Measurements from ENCODE around the gene PCDHA6. TPM values are rescaled to one million over a fixed set of nuclear protein-coding genes. Genes with fewer than 3 reads are reported as not detected.

The PCDHA6 gene
- total and polyA plus RNA-seq, 12 donors: 0.14 to 0.31 (median 0.18) TPM; not detected in 9

DNA sequence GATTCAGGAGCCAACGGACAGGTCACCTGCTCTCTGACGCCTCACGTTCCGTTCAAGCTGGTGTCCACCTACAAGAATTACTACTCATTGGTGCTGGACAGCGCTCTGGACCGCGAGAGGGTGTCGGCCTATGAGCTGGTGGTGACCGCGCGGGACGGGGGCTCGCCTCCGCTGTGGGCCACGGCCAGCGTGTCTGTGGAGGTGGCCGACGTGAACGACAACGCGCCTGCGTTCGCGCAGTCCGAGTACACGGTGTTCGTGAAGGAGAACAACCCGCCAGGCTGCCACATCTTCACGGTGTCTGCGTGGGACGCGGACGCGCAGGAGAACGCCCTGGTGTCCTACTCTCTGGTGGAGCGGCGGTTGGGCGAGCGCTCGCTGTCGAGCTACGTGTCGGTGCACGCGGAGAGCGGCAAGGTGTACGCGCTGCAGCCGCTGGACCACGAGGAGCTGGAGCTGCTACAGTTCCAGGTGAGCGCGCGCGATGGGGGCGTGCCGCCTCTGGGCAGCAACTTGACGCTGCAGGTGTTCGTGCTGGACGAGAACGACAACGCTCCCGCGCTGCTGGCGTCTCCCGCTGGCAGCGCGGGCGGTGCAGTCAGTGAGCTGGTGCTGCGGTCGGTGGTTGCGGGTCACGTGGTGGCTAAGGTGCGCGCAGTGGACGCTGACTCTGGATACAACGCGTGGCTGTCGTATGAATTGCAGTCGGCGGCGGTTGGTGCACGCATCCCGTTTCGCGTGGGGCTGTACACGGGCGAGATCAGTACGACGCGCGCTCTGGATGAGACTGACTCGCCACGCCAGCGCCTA lies 29.6 kb downstream of the PCDHA6 start:
- DNase-seq (no peak), ATAC-seq (no peak)
- intact Hi-C loops (cut with DNase I): no loop called here
- Histone ChIP-seq H3K4me1 (no peaks in the 10 kb centered on the region), H3K9me3 (peaks cover 0 to 56% (median 18%) of the 10 kb centered on the region in 11 donors), H3K36me3 (no peaks in the 10 kb centered on the region), H3K27me3 (peaks cover 0 to 94% (median 39%) of the 10 kb centered on the region in 7 donors), H3K4me3 (no peak overlapping the region), H3K27ac (no peak overlapping the region)
- TF ChIP-seq CTCF (IDR thresholded peaks at IDR 0.05): no peak
- WGBS, 2 donors: 39 to 60% methylated on average over 36 to 94 of the region's 94 CpGs

- Histone ChIP-seq H3K9me3 (peaks cover 0 to 62% (median 18%) of the 10 kb centered on the region in 11 donors), H3K4me3 (no peak overlapping the region), H3K27ac (no peak overlapping the region), H3K4me1 (no peaks in the 10 kb centered on the region), H3K36me3 (no peaks in the 10 kb centered on the region), H3K27me3 (peaks cover 0 to 94% (median 44%) of the 10 kb centered on the region in 7 donors)
- DNase-seq (no peak), ATAC-seq (no peak)
- intact Hi-C loops (cut with DNase I): no loop called here
- 46 to 47% methylated on average over 18 to 22 of the region's 22 CpGs for WGBS, 2 donors
- no peak for TF ChIP-seq CTCF (IDR thresholded peaks at IDR 0.05)
Observed at GRCh38 chr5:140857987-140858240, 30.2 kb downstream of the PCDHA6 start.

DNA sequence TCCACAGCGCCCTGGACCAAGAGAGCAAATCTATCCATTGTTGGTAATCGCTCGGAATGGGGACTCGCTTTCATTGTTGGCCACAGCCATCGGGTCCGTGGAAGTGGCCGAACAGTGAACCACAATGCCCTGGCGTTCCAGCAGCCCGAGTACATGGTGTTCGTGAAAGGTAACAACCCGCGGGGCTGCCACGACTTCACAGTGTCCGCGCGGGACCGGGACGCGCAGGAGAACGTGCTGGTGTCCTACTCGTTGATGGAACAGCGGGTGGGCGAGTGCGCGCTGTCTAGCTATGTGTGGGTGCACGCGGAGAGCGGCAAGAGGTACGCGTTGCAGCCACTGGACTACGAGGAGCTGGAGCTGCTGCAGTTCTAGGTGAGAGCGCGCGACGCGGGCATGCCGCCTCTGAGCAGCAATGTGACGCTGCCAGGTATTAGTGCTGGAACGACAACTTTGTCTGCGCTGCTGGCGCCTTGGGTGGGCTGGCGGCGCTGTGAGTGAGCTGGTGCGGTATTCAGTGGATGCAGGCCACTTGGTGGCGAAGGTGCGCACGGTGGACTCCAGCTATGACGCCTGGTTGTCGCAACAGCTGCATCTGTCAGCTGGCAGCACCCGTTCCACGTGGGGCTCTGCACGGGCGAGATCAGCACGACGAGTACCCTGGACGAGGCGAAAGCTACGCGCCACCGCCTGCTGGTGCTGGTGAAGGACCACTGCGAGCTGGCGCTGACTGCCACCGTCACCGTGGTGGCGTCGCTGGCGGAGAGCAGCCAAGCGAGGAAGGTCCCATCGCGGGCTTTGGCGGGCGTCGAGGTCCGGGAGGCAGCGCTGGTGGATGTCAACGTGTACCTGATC lies 34.9 kb downstream of the PCDHA6 start:
- 31 to 40% methylated on average over 76 of the region's 76 CpGs for WGBS, 2 donors
- intact Hi-C loops (cut with DNase I): loop anchor here in 1 of 10 donors (10.0 kb wide), 1 partner anchor 182 kb away; no protein-coding TSS in a partner anchor
- no peak for TF ChIP-seq CTCF (IDR thresholded peaks at IDR 0.05)

DNA sequence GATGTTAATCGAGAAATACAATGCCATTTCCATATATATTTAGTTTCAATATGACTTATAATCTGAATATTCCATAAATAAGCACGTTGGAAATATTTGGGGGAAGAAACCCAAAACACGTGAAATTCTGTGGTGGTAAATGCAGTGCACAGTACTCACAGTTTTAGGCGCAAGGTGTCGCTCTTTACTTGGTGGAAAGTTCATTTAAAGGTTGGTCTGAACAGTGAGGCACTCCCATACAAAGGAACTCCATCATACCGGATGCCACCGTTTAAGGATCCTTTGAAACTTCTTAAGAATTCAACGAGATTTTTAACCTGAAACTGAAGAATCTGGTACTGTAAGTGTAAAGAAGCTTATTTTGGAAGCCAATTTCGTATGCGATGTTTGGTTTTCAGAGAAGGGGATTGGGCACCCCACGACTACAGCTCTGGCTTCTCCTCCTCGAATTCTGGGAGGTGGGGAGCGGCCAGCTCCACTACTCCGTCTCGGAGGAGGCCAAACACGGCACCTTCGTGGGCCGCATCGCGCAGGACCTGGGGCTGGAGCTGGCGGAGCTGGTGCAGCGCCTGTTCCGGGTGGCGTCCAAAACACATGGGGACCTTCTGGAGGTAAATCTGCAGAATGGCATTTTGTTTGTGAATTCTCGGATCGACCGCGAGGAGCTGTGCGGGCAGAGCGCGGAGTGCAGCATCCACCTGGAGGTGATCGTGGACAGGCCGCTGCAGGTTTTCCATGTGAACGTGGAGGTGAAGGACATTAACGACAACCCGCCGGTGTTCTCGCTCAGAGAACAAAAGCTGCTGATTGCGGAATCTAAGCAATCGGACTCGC lies 41.2 kb downstream of the PCDHA6 start, which contains the start of gene PCDHA11:
PCDHA11 (plus strand) TSS at position 237 of the 834 bp plus-strand sequence; CDS start at position 384, 147 bp downstream.
- intact Hi-C loops (cut with DNase I): loop anchor here in 2 of 10 donors (5.0 to 10.0 kb wide), 2 partner anchors 173 to 176 kb away; no protein-coding TSS in a partner anchor
- ATAC-seq (no peak), DNase-seq (no peak)
- 11 to 12% methylated on average over 41 of the region's 41 CpGs for WGBS, 2 donors
- no peak within 1 kb of the TSS for H3K27ac ChIP-seq
- TF ChIP-seq CTCF (IDR thresholded peaks at IDR 0.05): peak in 5 of 9 donors; percentile 15 to 41 (median 17)
- peaks cover 0 to 56% (median 13%) of the 10 kb centered on the region in 11 donors for H3K9me3 ChIP-seq
- no peaks in the 10 kb centered on the region for H3K36me3 ChIP-seq
- no peak within 1 kb of the TSS for H3K4me3 ChIP-seq
- H3K27me3 ChIP-seq: peaks cover 0 to 98% (median 42%) of the 10 kb centered on the region in 7 donors
- no peaks in the 10 kb centered on the region for H3K4me1 ChIP-seq

More for the DNA sequence above, 34.9 kb downstream of the PCDHA6 start:
- no peaks in the 10 kb centered on the region for H3K4me1 ChIP-seq
- no peaks in the 10 kb centered on the region for H3K36me3 ChIP-seq
- peaks cover 0 to 94% (median 35%) of the 10 kb centered on the region in 7 donors for H3K27me3 ChIP-seq
- peaks cover 0 to 55% (median 8%) of the 10 kb centered on the region in 11 donors for H3K9me3 ChIP-seq
- no peak overlapping the region for H3K27ac ChIP-seq
- ATAC-seq (no peak), DNase-seq (no peak)
- no peak overlapping the region for H3K4me3 ChIP-seq
